SJSA1 (cell line): Measurements from ENCODE around the gene EFNA3. TPM values are rescaled to one million over a fixed set of nuclear protein-coding genes. Genes with fewer than 3 reads are reported as not detected.
A peak's percentile ranks its signal among the peaks of the same experiment; 100 is the strongest.

ENCODE experiments used
- DNase-seq, 2 experiments: peaks; one replicate each; pipeline ENCODE4 v3.0.0-alpha.2; 2015 to 2020; ENCODE audit warnings: low spot score in 2 of 2, low read depth in 1 of 2
- H3K27ac ChIP-seq: fragments of 250-450 bp; sonication (Bioruptor Pico); 2 replicates; pipeline ENCODE4 v1.5.1; 2020; ENCODE audit warnings: mild to moderate bottlenecking, moderate library complexity
- H3K27me3 ChIP-seq: fragments of 250-450 bp; sonication (Bioruptor Pico); replicated peaks from 2 replicates; pipeline ENCODE4 v1.5.1; 2020; ENCODE audit warnings: mild to moderate bottlenecking, moderate library complexity
- H3K36me3 ChIP-seq: fragments of 250-450 bp; sonication (Bioruptor Pico); 2 replicates; pipeline ENCODE4 v1.5.1; 2020; ENCODE audit warnings: mild to moderate bottlenecking
- H3K4me1 ChIP-seq: fragments of 250-450 bp; sonication (Bioruptor Pico); replicated peaks from 2 replicates; pipeline ENCODE4 v1.6.1; 2021; ENCODE audit warnings: mild to moderate bottlenecking
- H3K4me3 ChIP-seq: fragments of 250-450 bp; sonication (Bioruptor Pico); 2 replicates; pipeline ENCODE4 v1.5.1; 2020; ENCODE audit warnings: mild to moderate bottlenecking
- H3K9me3 ChIP-seq: fragments of 250-450 bp; sonication (Bioruptor Pico); replicated peaks from 2 replicates; pipeline ENCODE4 v1.5.1; 2020; ENCODE audit warnings: mild to moderate bottlenecking
- total RNA-seq: library from RNA; depleted of rRNA; stranded (reverse); fragments of >200 nt; shearing (Covaris generic); gene quantifications from 2 replicates; pipeline ENCODE4 v1.2.3, GENCODE V29; 2014

The EFNA3 gene
- total RNA-seq, 1 experiment from 2014 or later = 0.21 TPM

GRCh38 chr1:155091071-155092051, 12.7 kb downstream of the EFNA3 start:
- Histone ChIP-seq H3K9me3 (no peaks in the 10 kb centered on the region), H3K27me3 (peaks cover 9% of the 10 kb centered on the region), H3K4me1 (peaks cover 27% of the 10 kb centered on the region), H3K27ac (no peak overlapping the region), H3K36me3 (no peaks in the 10 kb centered on the region), H3K4me3 (no peak overlapping the region)
- DNase-seq = peak; percentile 63 to 81

- no peak overlapping the region for H3K4me3 ChIP-seq
- H3K36me3 ChIP-seq = no peaks in the 10 kb centered on the region
- H3K9me3 ChIP-seq = no peaks in the 10 kb centered on the region
- H3K27me3 ChIP-seq = peaks cover 9% of the 10 kb centered on the region
- no peak overlapping the region for H3K27ac ChIP-seq
- no peak for DNase-seq
- peaks cover 19% of the 10 kb centered on the region for H3K4me1 ChIP-seq
Observed at GRCh38 chr1:155092131-155092530, 13.5 kb downstream of the EFNA3 start.

GRCh38 chr1:155092641-155093040, 14.0 kb downstream of the EFNA3 start:
- Histone ChIP-seq H3K4me3 (no peak overlapping the region), H3K9me3 (no peaks in the 10 kb centered on the region), H3K36me3 (no peaks in the 10 kb centered on the region), H3K27ac (no peak overlapping the region), H3K27me3 (peaks cover 9% of the 10 kb centered on the region), H3K4me1 (peaks cover 14% of the 10 kb centered on the region)
- no peak for DNase-seq

GRCh38 chr1:155093911-155094621, 15.4 kb downstream of the EFNA3 start:
- no peak for DNase-seq
- no peaks in the 10 kb centered on the region for H3K9me3 ChIP-seq
- no peak overlapping the region for H3K4me3 ChIP-seq
- H3K36me3 ChIP-seq = no peaks in the 10 kb centered on the region
- H3K4me1 ChIP-seq = peaks cover 14% of the 10 kb centered on the region
- H3K27me3 ChIP-seq = peaks cover 9% of the 10 kb centered on the region
- H3K27ac ChIP-seq = no peak overlapping the region

GRCh38 chr1:155094622-155094948, 15.9 kb downstream of the EFNA3 start:
- H3K27me3 ChIP-seq = peaks cover 9% of the 10 kb centered on the region
- no peak for DNase-seq
- no peaks in the 10 kb centered on the region for H3K9me3 ChIP-seq
- peaks cover 14% of the 10 kb centered on the region for H3K4me1 ChIP-seq
- H3K27ac ChIP-seq = no peak overlapping the region
- H3K36me3 ChIP-seq = no peaks in the 10 kb centered on the region
- H3K4me3 ChIP-seq = no peak overlapping the region

- H3K27me3 ChIP-seq = peaks cover 9% of the 10 kb centered on the region
- no peak for DNase-seq
- no peaks in the 10 kb centered on the region for H3K9me3 ChIP-seq
Observed at GRCh38 chr1:155099331-155099730, 20.7 kb downstream of the EFNA3 start.

GRCh38 chr1:155103325-155103724, 24.7 kb downstream of the EFNA3 start:
- no peak for DNase-seq
- Histone ChIP-seq H3K27me3 (no peaks in the 10 kb centered on the region), H3K27ac (no peak overlapping the region), H3K36me3 (no peaks in the 10 kb centered on the region), H3K4me1 (no peaks in the 10 kb centered on the region), H3K4me3 (no peak overlapping the region), H3K9me3 (no peaks in the 10 kb centered on the region)

More at GRCh38 chr1:155099331-155099730, 20.7 kb downstream of the EFNA3 start:
- H3K27ac ChIP-seq = no peak overlapping the region
- no peaks in the 10 kb centered on the region for H3K4me1 ChIP-seq
- no peaks in the 10 kb centered on the region for H3K36me3 ChIP-seq
- H3K4me3 ChIP-seq = no peak overlapping the region

GRCh38 chr1:155104605-155105534, 26.2 kb downstream of the EFNA3 start:
- no peaks in the 10 kb centered on the region for H3K36me3 ChIP-seq
- no peak overlapping the region for H3K4me3 ChIP-seq
- DNase-seq = no peak
- H3K9me3 ChIP-seq = no peaks in the 10 kb centered on the region
- no peaks in the 10 kb centered on the region for H3K27me3 ChIP-seq
- H3K4me1 ChIP-seq = no peaks in the 10 kb centered on the region
- H3K27ac ChIP-seq = no peak overlapping the region

GRCh38 chr1:155105604-155106011, 27.0 kb downstream of the EFNA3 start:
- H3K27ac ChIP-seq = no peak overlapping the region
- H3K4me1 ChIP-seq = peaks cover 3% of the 10 kb centered on the region; the same call in 1 of the 2 replicates
- no peaks in the 10 kb centered on the region for H3K9me3 ChIP-seq
- no peaks in the 10 kb centered on the region for H3K27me3 ChIP-seq
- no peak for DNase-seq
- H3K36me3 ChIP-seq = no peaks in the 10 kb centered on the region
- H3K4me3 ChIP-seq = no peak overlapping the region

GRCh38 chr1:155106862-155107261, 28.2 kb downstream of the EFNA3 start:
- Histone ChIP-seq H3K36me3 (no peaks in the 10 kb centered on the region), H3K9me3 (no peaks in the 10 kb centered on the region), H3K27me3 (no peaks in the 10 kb centered on the region), H3K4me1 (peaks cover 10% of the 10 kb centered on the region), H3K27ac (no peak overlapping the region), H3K4me3 (no peak overlapping the region)
- no peak for DNase-seq

- H3K4me1 ChIP-seq = peaks cover 14% of the 10 kb centered on the region
- H3K4me3 ChIP-seq = no peak overlapping the region
- no peaks in the 10 kb centered on the region for H3K36me3 ChIP-seq
- no peaks in the 10 kb centered on the region for H3K9me3 ChIP-seq
- no peaks in the 10 kb centered on the region for H3K27me3 ChIP-seq
- no peak overlapping the region for H3K27ac ChIP-seq
- no peak for DNase-seq
Observed at GRCh38 chr1:155107309-155108264, 28.9 kb downstream of the EFNA3 start.

- no peak for DNase-seq
- Histone ChIP-seq H3K4me1 (peaks cover 14% of the 10 kb centered on the region), H3K27me3 (no peaks in the 10 kb centered on the region), H3K27ac (no peak overlapping the region), H3K36me3 (no peaks in the 10 kb centered on the region), H3K9me3 (no peaks in the 10 kb centered on the region), H3K4me3 (no peak overlapping the region)
Observed at GRCh38 chr1:155108296-155108695, 29.7 kb downstream of the EFNA3 start.
